Upper lobe of left lung (tissue), 6 donors: ENCODE data around the gene KLK3. TPM values are rescaled to one million over a fixed set of nuclear protein-coding genes. Genes with fewer than 3 reads are reported as not detected.

Experiments
- ATAC-seq, 2 donors: fragments of 200-7000 bp; cut with Tn5 transposase; one replicate each; pipeline ENCODE4 v1.9.1; 2022; ENCODE audit warnings: mild to moderate bottlenecking in 2 of 2, moderate library complexity in 2 of 2; ENCODE audit not compliant: low FRiP score in 2 of 2
- DNase-seq, 2 donors: peaks; one replicate each; pipeline ENCODE4 v3.0.0-alpha.2; 2019 to 2020
- H3K27ac ChIP-seq, 4 donors: fragments of 200-600 bp; sonication (generic); one replicate each; pipeline ENCODE4 v1.5.1; 2016 to 2019
- H3K27me3 ChIP-seq, 4 donors: fragments of 200-600 bp; sonication (generic); one replicate each; pipeline ENCODE4 v1.5.1; 2017 to 2019
- H3K36me3 ChIP-seq, 4 donors: fragments of 200-600 bp; sonication (generic); one replicate each; pipeline ENCODE4 v1.5.1; 2016 to 2019
- H3K4me1 ChIP-seq, 4 donors: fragments of 200-600 bp; sonication (generic); one replicate each; pipeline ENCODE4 v1.5.1; 2018 to 2019
- H3K4me3 ChIP-seq, 4 donors: fragments of 200-600 bp; sonication (generic); one replicate each; pipeline ENCODE4 v1.5.1; 2017 to 2019; ENCODE audit warnings: mild to moderate bottlenecking in 2 of 4, moderate library complexity in 1 of 4
- H3K9me3 ChIP-seq, 4 donors: fragments of 200-600 bp; sonication (generic); one replicate each; pipeline ENCODE4 v1.5.1; 2018 to 2019
- EP300 ChIP-seq, 4 donors: sonication (generic); formaldehyde crosslinking; IDR thresholded peaks; one replicate each; pipeline ENCODE4 v1.5.1; 2017; ENCODE audit warnings: antibody characterized with exemption in 4 of 4, control low read depth in 2 of 4
- POLR2A ChIP-seq, 4 donors: fragments of 450-650 bp; IDR thresholded peaks; one replicate each; pipeline ENCODE4 v1.5.1; 2016 to 2017; ENCODE audit warnings: antibody characterized with exemption in 4 of 4, mild to moderate bottlenecking in 2 of 4
- POLR2AphosphoS5 ChIP-seq, 2 donors: sonication (generic); formaldehyde crosslinking; IDR thresholded peaks; one replicate each; pipeline ENCODE4 v1.5.1; 2017; ENCODE audit warnings: antibody characterized with exemption in 2 of 2
- WGBS, 2 donors: methylation state at CpG; one replicate each; pipeline ENCODE4 v1.1.5; 2017 to 2018; 5-methylcytosine and 5-hydroxymethylcytosine counted together
- total RNA-seq, 6 donors: library from RNA; depleted of rRNA in 4 of 6; stranded (reverse); fragments of >200 nt in 4 of 6; gene quantifications; one replicate each; pipeline versions ENCODE4 v1.1.0 to v1.2.1, GENCODE V29; 2016 to 2021
- TF ChIP-seq, protein P1 (sequence below), 6 experiments: fragments of 450-650 bp in 4 of 6; fragments of 200-600 bp in 2 of 6; sonication (generic) in 2 of 6; IDR thresholded peaks; one replicate each; pipeline ENCODE4 v1.5.1; 2016 to 2019; ENCODE audit warnings: antibody characterized with exemption in 6 of 6
- donor health status: DM: no; HTN: no; CAD: no; lungs with moderate emphysema.
- donor health status: DM: no; HTN: yes; CAD: no; lungs with severe emphysema.

The KLK3 gene
- total RNA-seq, 6 donors from 2014 or later = 0.33 TPM; not detected in 5

GRCh38 chr19:50876456-50876855 is 21.7 kb downstream of the KLK3 start:
- peak in 1 of 2 donors; percentile 32 for ATAC-seq
- no peaks in the 10 kb centered on the region for H3K9me3 ChIP-seq
- no peak overlapping the region for H3K4me3 ChIP-seq
- H3K27me3 ChIP-seq = no peaks in the 10 kb centered on the region
- H3K36me3 ChIP-seq = no peaks in the 10 kb centered on the region
- TF ChIP-seq EP300 (IDR thresholded peaks at IDR 0.05) = no peak
- TF ChIP-seq, protein P1, sequence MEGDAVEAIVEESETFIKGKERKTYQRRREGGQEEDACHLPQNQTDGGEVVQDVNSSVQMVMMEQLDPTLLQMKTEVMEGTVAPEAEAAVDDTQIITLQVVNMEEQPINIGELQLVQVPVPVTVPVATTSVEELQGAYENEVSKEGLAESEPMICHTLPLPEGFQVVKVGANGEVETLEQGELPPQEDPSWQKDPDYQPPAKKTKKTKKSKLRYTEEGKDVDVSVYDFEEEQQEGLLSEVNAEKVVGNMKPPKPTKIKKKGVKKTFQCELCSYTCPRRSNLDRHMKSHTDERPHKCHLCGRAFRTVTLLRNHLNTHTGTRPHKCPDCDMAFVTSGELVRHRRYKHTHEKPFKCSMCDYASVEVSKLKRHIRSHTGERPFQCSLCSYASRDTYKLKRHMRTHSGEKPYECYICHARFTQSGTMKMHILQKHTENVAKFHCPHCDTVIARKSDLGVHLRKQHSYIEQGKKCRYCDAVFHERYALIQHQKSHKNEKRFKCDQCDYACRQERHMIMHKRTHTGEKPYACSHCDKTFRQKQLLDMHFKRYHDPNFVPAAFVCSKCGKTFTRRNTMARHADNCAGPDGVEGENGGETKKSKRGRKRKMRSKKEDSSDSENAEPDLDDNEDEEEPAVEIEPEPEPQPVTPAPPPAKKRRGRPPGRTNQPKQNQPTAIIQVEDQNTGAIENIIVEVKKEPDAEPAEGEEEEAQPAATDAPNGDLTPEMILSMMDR (IDR thresholded peaks at IDR 0.05) = no peak
- TF ChIP-seq POLR2A (IDR thresholded peaks at IDR 0.05) = no peak
- H3K4me1 ChIP-seq = no peaks in the 10 kb centered on the region
- DNase-seq = peak in 1 of 2 donors; percentile 38
- H3K27ac ChIP-seq = no peak overlapping the region
- 49 to 72% methylated on average over 4 to 7 of the region's 7 CpGs for WGBS, 2 donors

DNA sequence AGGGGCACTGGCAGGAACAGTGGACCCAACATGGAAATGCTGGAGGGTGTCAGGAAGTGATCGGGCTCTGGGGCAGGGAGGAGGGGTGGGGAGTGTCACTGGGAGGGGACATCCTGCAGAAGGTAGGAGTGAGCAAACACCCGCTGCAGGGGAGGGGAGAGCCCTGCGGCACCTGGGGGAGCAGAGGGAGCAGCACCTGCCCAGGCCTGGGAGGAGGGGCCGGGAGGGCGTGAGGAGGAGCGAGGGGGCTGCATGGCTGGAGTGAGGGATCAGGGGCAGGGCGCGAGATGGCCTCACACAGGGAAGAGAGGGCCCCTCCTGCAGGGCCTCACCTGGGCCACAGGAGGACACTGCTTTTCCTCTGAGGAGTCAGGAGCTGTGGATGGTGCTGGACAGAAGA is 22.6 kb downstream of the KLK3 start:
- 19 to 20% methylated on average over 8 of the region's 8 CpGs for WGBS, 2 donors
- no peaks in the 10 kb centered on the region for H3K4me1 ChIP-seq

GRCh38 chr19:50878851-50879250 is 24.1 kb downstream of the KLK3 start:
- no peaks in the 10 kb centered on the region for H3K9me3 ChIP-seq
- ATAC-seq (no peak), DNase-seq (no peak)
- H3K27me3 ChIP-seq = no peaks in the 10 kb centered on the region
- no peak for TF ChIP-seq POLR2AphosphoS5 (IDR thresholded peaks at IDR 0.05)
- TF ChIP-seq POLR2A (IDR thresholded peaks at IDR 0.05) = no peak
- no peak for TF ChIP-seq EP300 (IDR thresholded peaks at IDR 0.05)
- TF ChIP-seq, protein P1 (IDR thresholded peaks at IDR 0.05) = no peak
- H3K4me3 ChIP-seq = no peak overlapping the region
- H3K36me3 ChIP-seq = no peaks in the 10 kb centered on the region
- H3K27ac ChIP-seq = no peak overlapping the region
- 44 to 58% methylated on average over 5 of the region's 5 CpGs for WGBS, 2 donors
- no peaks in the 10 kb centered on the region for H3K4me1 ChIP-seq

More for the DNA sequence above, 22.6 kb downstream of the KLK3 start:
- H3K9me3 ChIP-seq = no peaks in the 10 kb centered on the region
- H3K4me3 ChIP-seq = no peak overlapping the region
- H3K27ac ChIP-seq = no peak overlapping the region
- H3K27me3 ChIP-seq = no peaks in the 10 kb centered on the region
- TF ChIP-seq POLR2AphosphoS5 (IDR thresholded peaks at IDR 0.05) (no peak), POLR2A (IDR thresholded peaks at IDR 0.05) (no peak)
- TF ChIP-seq, protein P1 (IDR thresholded peaks at IDR 0.05) = no peak
- H3K36me3 ChIP-seq = no peaks in the 10 kb centered on the region
- ATAC-seq (no peak), DNase-seq (peak in 1 of 2 donors; percentile 52)

GRCh38 chr19:50880241-50880640 is 25.5 kb downstream of the KLK3 start:
- Histone ChIP-seq H3K9me3 (no peaks in the 10 kb centered on the region), H3K36me3 (no peaks in the 10 kb centered on the region), H3K27me3 (no peaks in the 10 kb centered on the region), H3K4me1 (no peaks in the 10 kb centered on the region), H3K4me3 (no peak overlapping the region), H3K27ac (no peak overlapping the region)
- WGBS, 2 donors = 75 to 76% methylated on average over 5 of the region's 5 CpGs
- DNase-seq (no peak), ATAC-seq (no peak)
- TF ChIP-seq POLR2AphosphoS5 (IDR thresholded peaks at IDR 0.05) = no peak
- TF ChIP-seq EP300 (IDR thresholded peaks at IDR 0.05) = no peak
- no peak for TF ChIP-seq POLR2A (IDR thresholded peaks at IDR 0.05)
- TF ChIP-seq, protein P1 (IDR thresholded peaks at IDR 0.05) = no peak

GRCh38 chr19:50882188-50882587 is 27.5 kb downstream of the KLK3 start:
- Histone ChIP-seq H3K4me3 (no peak overlapping the region), H3K27ac (no peak overlapping the region), H3K36me3 (no peaks in the 10 kb centered on the region), H3K4me1 (no peaks in the 10 kb centered on the region), H3K27me3 (no peaks in the 10 kb centered on the region), H3K9me3 (no peaks in the 10 kb centered on the region)
- no peak for DNase-seq
- TF ChIP-seq POLR2A (IDR thresholded peaks at IDR 0.05) (no peak), EP300 (IDR thresholded peaks at IDR 0.05) (no peak)
- TF ChIP-seq, protein P1 (IDR thresholded peaks at IDR 0.05) = no peak
- no peak for ATAC-seq
- 60 to 67% methylated on average over 3 of the region's 3 CpGs for WGBS, 2 donors
